Measurements from ENCODE around the gene FASN. TPM values are rescaled to one million over a fixed set of nuclear protein-coding genes. Genes with fewer than 3 reads are reported as not detected.

Gene FASN
- polyA plus RNA-seq, 1 experiment, result 11.3 TPM

DNA sequence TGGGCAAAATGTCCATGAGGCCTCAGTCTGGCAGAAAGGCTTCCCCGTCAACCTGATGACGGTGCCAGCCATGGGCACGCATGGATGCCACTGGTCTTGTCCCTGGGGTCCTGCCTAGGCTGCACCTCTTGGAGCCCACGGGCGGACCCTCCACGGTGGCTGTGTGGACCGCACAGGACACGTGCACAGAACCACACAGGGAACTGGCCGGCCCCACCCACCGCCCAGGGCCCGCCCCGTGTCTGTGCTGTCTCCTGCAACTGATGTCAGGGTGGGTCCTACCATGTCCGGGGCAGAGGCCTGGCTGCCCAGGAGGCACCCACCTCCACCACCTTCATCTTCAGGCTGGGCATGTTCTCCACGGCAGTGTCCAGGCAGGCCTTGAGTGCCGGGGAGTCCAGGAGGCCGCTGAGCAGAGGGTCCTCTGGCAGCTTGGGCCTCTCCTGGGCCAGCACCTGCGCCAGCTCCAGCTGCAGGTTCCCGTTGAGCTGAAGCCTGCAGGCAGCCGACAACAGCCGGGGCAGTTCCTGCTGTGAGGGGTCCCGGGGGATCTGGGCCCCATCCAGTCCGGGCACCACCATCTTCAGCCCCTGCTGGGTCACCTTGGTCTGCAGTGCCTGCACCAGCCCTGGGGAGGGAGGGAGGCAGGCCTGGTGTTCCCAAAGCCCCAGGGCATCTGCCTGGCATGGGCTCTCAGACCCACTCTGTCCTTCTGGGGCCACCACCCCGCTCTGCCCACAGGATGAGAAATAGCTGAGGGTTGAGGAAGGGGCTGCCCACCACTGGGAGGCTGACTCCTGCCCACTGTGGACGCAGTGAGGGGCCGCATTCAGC, 11.9 kb downstream of the FASN start:
- H3K27me3 ChIP-seq (ENCODE audit: control insufficient read depth, insufficient read depth, low read length), result no peaks in the 10 kb centered on the region
- CTCF ChIA-PET, result no interaction called here
- DNase-seq (ENCODE audit: low read depth), result no peak
- H3K4me3 ChIP-seq (ENCODE audit: low read depth, low read length), result no peak overlapping the region
- POLR2A ChIA-PET, result no interaction called here
- TF ChIP-seq, protein P1, sequence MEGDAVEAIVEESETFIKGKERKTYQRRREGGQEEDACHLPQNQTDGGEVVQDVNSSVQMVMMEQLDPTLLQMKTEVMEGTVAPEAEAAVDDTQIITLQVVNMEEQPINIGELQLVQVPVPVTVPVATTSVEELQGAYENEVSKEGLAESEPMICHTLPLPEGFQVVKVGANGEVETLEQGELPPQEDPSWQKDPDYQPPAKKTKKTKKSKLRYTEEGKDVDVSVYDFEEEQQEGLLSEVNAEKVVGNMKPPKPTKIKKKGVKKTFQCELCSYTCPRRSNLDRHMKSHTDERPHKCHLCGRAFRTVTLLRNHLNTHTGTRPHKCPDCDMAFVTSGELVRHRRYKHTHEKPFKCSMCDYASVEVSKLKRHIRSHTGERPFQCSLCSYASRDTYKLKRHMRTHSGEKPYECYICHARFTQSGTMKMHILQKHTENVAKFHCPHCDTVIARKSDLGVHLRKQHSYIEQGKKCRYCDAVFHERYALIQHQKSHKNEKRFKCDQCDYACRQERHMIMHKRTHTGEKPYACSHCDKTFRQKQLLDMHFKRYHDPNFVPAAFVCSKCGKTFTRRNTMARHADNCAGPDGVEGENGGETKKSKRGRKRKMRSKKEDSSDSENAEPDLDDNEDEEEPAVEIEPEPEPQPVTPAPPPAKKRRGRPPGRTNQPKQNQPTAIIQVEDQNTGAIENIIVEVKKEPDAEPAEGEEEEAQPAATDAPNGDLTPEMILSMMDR (IDR thresholded peaks at IDR 0.05; ENCODE audit: insufficient read depth, low read depth, low read length), result no peak
- H3K36me3 ChIP-seq (ENCODE audit: control insufficient read depth, insufficient read depth, low read length), result peaks cover 73% of the 10 kb centered on the region

DNA sequence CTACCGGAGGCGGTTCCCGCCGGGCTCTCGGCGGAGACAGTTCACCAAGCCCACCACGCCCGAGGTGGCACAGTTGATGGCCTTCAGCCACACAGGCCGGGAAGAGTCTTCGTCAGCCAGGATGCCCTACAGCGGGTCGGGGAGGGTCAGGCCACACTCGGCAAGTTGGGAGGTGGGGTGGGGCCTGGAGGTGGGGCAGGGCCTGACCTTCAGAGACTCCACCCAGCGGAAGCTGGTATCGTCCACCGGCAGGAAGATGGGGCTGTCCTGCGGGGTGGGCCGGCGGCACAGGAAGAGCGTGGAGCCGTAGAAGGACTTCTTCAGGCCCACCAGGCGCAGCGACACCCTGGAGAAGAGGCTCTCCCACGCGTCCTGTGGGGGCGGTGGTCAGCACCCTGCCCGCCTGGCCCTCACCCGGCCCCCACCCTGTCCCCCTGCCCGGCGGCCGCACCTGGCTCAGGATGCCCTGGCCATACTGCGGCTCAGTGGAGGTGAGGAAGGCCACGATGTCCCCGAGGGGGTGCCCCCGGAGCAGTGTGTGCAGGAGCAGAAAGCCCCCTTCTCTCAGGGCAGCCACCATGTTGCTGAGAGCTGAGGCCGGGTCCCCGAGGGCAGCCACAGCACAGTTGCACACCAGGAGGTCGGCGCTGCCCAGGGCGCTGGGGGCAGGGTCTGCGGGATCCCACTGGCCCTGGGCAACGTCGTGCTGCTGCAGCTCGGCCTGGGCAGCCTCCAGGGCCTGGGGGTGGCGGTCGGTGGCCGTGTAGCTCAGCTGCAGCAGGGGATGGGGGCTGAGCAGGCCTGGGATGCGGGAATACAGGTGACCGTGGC, 12.8 kb downstream of the FASN start:
- ChIA-PET CTCF (no interaction called here), POLR2A (no interaction called here)
- Histone ChIP-seq H3K4me3 (ENCODE audit: low read depth, low read length) (no peak overlapping the region), H3K36me3 (ENCODE audit: control insufficient read depth, insufficient read depth, low read length) (peaks cover 74% of the 10 kb centered on the region), H3K27me3 (ENCODE audit: control insufficient read depth, insufficient read depth, low read length) (no peaks in the 10 kb centered on the region)
- DNase-seq (ENCODE audit: low read depth), result no peak
- TF ChIP-seq, protein P1 (IDR thresholded peaks at IDR 0.05; ENCODE audit: insufficient read depth, low read depth, low read length), result no peak

DNA sequence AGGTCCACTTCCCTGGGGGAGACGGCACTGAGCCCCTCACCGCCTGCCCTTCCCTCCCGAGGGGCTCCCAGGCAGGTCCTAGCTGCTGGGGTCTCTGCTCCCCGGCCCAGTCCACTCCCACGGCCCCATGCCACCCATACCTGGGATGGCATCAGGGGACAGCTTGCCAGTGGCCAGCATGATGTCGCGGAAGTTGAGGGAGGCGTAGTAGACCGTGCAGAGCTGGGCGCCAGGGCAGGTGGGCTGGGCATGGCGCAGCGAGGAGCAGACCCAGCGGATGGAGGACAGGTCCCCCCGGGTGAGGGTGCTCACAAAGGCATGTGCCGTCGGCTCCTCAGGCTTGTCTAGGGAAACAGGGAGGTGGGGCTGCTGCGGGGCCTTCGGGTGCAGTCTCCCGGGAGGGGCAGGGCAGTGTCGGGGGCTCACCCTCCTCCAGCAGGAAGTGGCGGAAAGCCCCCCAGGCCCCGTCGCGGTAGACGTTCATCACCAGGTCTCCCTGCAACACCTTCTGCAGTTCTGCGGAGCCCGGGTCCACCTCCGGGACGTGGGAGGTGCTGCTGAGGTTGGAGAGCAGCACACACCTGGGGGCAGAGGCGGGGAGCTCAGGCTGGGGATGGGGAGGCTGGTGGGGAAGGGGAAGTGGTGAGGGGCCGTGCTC, 13.5 kb downstream of the FASN start:
- DNase-seq (ENCODE audit: low read depth), result no peak
- TF ChIP-seq, protein P1 (IDR thresholded peaks at IDR 0.05; ENCODE audit: insufficient read depth, low read depth, low read length), result no peak
- H3K4me3 ChIP-seq (ENCODE audit: low read depth, low read length), result no peak overlapping the region
- ChIA-PET CTCF (no interaction called here), POLR2A (no interaction called here)
- H3K27me3 ChIP-seq (ENCODE audit: control insufficient read depth, insufficient read depth, low read length), result no peaks in the 10 kb centered on the region
- peaks cover 74% of the 10 kb centered on the region for H3K36me3 ChIP-seq (ENCODE audit: control insufficient read depth, insufficient read depth, low read length)

DNA sequence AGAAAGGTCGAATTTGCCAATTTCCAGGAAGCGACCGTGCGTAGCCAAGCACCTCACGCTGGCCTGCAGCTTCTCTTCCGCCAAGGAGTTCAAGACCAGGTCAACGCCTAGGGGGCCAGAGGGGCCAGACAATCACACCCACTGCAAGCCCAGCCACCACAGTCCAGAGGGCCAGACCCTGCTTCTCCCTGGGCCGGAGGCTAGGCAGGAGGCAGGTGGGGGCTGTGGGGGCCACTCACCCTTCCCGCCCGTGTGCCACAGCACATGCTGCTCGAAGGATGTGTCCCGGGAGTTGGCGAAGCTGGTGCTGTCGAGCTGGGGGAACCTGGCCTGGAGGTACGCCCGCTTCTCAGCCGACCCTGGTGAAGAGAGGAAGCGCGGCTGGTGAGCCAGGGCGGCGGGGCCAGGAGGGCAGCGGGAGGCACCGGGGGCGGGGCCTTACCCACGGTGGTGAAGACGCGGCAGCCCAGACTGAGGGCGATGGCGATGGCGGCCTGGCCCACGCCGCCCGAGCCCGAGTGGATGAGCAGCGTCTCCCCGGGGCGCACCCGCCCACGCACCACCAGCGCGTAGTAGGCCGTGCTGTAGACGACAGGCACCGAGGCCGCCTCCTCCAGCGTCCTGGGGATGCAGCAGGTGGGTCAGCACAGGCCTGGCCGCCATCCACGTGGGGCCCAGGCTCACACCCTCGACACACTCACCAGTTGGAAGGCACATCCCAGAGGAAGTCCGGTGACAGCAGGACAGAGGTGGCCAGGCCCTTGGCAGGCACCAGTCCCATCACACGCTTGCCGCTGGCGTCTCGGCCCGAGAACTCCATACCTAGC, 14.3 kb downstream of the FASN start:
- CTCF ChIA-PET, result no interaction called here
- H3K27me3 ChIP-seq (ENCODE audit: control insufficient read depth, insufficient read depth, low read length), result no peaks in the 10 kb centered on the region

More for the DNA sequence above, 14.3 kb downstream of the FASN start:
- TF ChIP-seq, protein P1 (IDR thresholded peaks at IDR 0.05; ENCODE audit: insufficient read depth, low read depth, low read length), result no peak
- Histone ChIP-seq H3K4me3 (ENCODE audit: low read depth, low read length) (no peak overlapping the region), H3K36me3 (ENCODE audit: control insufficient read depth, insufficient read depth, low read length) (peaks cover 73% of the 10 kb centered on the region)
- POLR2A ChIA-PET, result no interaction called here
- no peak for DNase-seq (ENCODE audit: low read depth)
